CD4-positive, alpha-beta T cell (primary cell): ENCODE measurements around the gene SLC27A5. TPM values are rescaled to one million over a fixed set of nuclear protein-coding genes. Genes with fewer than 3 reads are reported as not detected.
A peak's percentile ranks its signal among the peaks of the same experiment; 100 is the strongest.
"Not testable (repeated sequence)": the region's sequence is repeated elsewhere in the genome, so short reads cannot be mapped to it uniquely, and the experiment has no call there.

Source experiments
- ATAC-seq: fragments of 200-7000 bp; cut with Tn5 transposase; one replicate; pipeline ENCODE4 v1.10.0; 2022; ENCODE audit warnings: mild to moderate bottlenecking; ENCODE audit not compliant: poor library complexity
- CTCF ChIA-PET: fragments of 350-600 bp; sonication (Branson Sonifier 250); formaldehyde crosslinking; loops from one replicate; lab custom pipeline; 2021; ENCODE audit warnings: antibody characterized with exemption, inconsistent platforms; lab: Charles Lee
- POLR2A ChIA-PET: fragments of 350-600 bp; sonication (Branson Sonifier 250); formaldehyde crosslinking; loops from one replicate; lab custom pipeline; 2021; ENCODE audit warnings: antibody characterized with exemption, inconsistent platforms; lab: Charles Lee
- DNase-seq, 14 experiments: peaks; one replicate each; pipeline ENCODE4 v3.0.0-alpha.2; 2013 to 2020; ENCODE audit warnings: mixed read lengths in 2 of 14
- H3K27ac ChIP-seq, 2 donors: one replicate each; pipeline versions ENCODE4 v1.5.1 to v1.7.0; 2013; ENCODE audit warnings: low read length in 2 of 2, low read depth in 1 of 2, mild to moderate bottlenecking in 1 of 2
- H3K27me3 ChIP-seq, 2 experiments: 1 replicate in 1 of 2; 2 replicates in 1 of 2; pipeline versions ENCODE4 v1.6.1 to v1.7.0; 2013; ENCODE audit warnings: low read length in 2 of 2, control low read depth in 1 of 2, mild to moderate bottlenecking in 1 of 2, moderate library complexity in 1 of 2; ENCODE audit not compliant: insufficient read depth in 2 of 2, control insufficient read depth in 1 of 2
- H3K36me3 ChIP-seq: one replicate; pipeline ENCODE4 v1.6.1; 2013; ENCODE audit warnings: low read length, control low read depth; ENCODE audit not compliant: insufficient read depth
- H3K4me1 ChIP-seq: one replicate; pipeline ENCODE4 v1.6.1; 2013; ENCODE audit warnings: low read length, control low read depth; ENCODE audit not compliant: insufficient read depth
- H3K4me3 ChIP-seq: one replicate; pipeline ENCODE4 v1.5.1; 2013; ENCODE audit warnings: mild to moderate bottlenecking, low read length, moderate library complexity
- H3K9me3 ChIP-seq, 2 experiments: 1 replicate in 1 of 2; 2 replicates in 1 of 2; pipeline versions ENCODE4 v1.6.1 to v1.7.0; 2013; ENCODE audit warnings: low read length in 2 of 2, mild to moderate bottlenecking in 2 of 2, control low read depth in 1 of 2, moderate library complexity in 1 of 2; ENCODE audit not compliant: control insufficient read depth in 1 of 2, insufficient read depth in 1 of 2
- H3K27ac Mint-ChIP-seq: one replicate; pipeline ENCODE4 v1.8.0; 2020; ENCODE audit warnings: mixed read lengths
- H3K27me3 Mint-ChIP-seq: one replicate; pipeline ENCODE4 v1.8.0; 2021; ENCODE audit warnings: mixed read lengths
- H3K36me3 Mint-ChIP-seq: one replicate; pipeline ENCODE4 v1.8.0; 2021; ENCODE audit warnings: low read depth, mixed read lengths
- H3K4me1 Mint-ChIP-seq: one replicate; pipeline ENCODE4 v1.8.0; 2021; ENCODE audit warnings: low read depth, mixed read lengths
- H3K4me3 Mint-ChIP-seq: one replicate; pipeline ENCODE4 v1.8.0; 2020; ENCODE audit warnings: mild to moderate bottlenecking, mixed read lengths
- H3K9me3 Mint-ChIP-seq: one replicate; pipeline ENCODE4 v1.8.0; 2020; ENCODE audit warnings: mixed read lengths
- intact Hi-C, 2 experiments: fragments of 100-400 bp; cut with DNase I in 1 of 2; cut with micrococcal nuclease in 1 of 2; formaldehyde crosslinking; loops; one replicate each; pipeline versions ENCODE4 v1.15.1 to v1.9.0; 2023 to 2025; cut with DNase I, micrococcal nuclease
- microRNA-seq: library from miRNA; unstranded; fragments of <30 nt; microRNA quantifications from one replicate; pipeline ENCODE4 v1.2.0, GENCODE V29; 2021; ENCODE audit warnings: borderline microRNAs expressed, borderline replicate concordance
- total RNA-seq, 174 experiments: library from RNA in 2 of 174; stranded (reverse) in 2 of 174; gene quantifications; one replicate each; pipeline ENCODE4 v1.2.3 and lab custom pipeline; 2021 to 2026
- TF ChIP-seq, protein P1 (sequence below): fragments of 200-600 bp; IDR thresholded peaks from one replicate; pipeline ENCODE4 v1.8.0; 2022; ENCODE audit warnings: antibody characterized with exemption, mild to moderate bottlenecking

Gene SLC27A5
- total RNA-seq, 2 experiments from 2014 or later: 3.5 to 4.8 TPM

DNA sequence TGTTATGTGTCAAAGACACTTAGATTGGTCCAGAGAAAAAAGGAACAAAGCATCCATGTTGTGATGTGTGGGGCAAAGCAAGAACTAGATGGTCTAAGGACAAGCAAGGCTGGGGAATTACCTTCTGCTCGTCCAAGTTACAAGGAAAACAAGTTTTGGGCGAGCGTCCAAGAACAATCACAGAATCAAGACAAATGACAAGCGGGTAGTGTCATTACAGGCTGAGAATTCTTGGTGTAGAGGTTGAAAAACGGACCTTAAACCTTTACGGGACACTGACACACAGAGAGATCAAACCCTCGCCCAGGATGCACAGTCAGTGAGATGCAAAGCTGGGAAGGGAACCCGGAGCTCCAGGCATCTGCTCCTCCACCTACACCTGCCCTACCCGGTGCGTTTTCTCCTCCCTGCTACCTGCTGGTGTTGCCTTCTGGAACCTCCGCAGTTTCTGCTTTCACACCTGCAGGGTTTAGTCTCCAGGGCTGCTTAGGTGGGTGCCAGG, 60.9 kb downstream of the SLC27A5 start:
- Mint-ChIP-seq H3K4me3 (peak overlapping the region; percentile 85), H3K9me3 (peaks cover 4% of the 10 kb centered on the region), H3K36me3 (peaks cover 26% of the 10 kb centered on the region), H3K27me3 (peaks cover 28% of the 10 kb centered on the region), H3K4me1 (peaks cover 21% of the 10 kb centered on the region), H3K27ac (peak overlapping the region; percentile 63)
- Histone ChIP-seq H3K27me3 (peaks cover 9 to 16% of the 10 kb centered on the region in 2 experiments), H3K36me3 (peaks cover 10% of the 10 kb centered on the region), H3K4me3 (peak overlapping the region; percentile 66), H3K4me1 (peaks cover 15% of the 10 kb centered on the region), H3K9me3 (peaks cover 7 to 14% of the 10 kb centered on the region in 2 experiments), H3K27ac (no peak overlapping the region)
- ChIA-PET POLR2A (interaction anchor here (0.5 to 1.5 kb wide), 10 partner anchors 11 to 681 kb away, joined by 3 to 24 read pairs (median 4); partner anchors contain the start of genes TRIM28, ZNF132, ZNF497 and ZNF552), CTCF (interaction anchor here (1.1 to 2.6 kb wide), 2 partner anchors 63 to 69 kb away, joined by 3 to 10 read pairs; partner anchors contain the start of gene ZBTB45)
- ATAC-seq (peak; percentile 15), DNase-seq (no peak)
- TF ChIP-seq, protein P1, sequence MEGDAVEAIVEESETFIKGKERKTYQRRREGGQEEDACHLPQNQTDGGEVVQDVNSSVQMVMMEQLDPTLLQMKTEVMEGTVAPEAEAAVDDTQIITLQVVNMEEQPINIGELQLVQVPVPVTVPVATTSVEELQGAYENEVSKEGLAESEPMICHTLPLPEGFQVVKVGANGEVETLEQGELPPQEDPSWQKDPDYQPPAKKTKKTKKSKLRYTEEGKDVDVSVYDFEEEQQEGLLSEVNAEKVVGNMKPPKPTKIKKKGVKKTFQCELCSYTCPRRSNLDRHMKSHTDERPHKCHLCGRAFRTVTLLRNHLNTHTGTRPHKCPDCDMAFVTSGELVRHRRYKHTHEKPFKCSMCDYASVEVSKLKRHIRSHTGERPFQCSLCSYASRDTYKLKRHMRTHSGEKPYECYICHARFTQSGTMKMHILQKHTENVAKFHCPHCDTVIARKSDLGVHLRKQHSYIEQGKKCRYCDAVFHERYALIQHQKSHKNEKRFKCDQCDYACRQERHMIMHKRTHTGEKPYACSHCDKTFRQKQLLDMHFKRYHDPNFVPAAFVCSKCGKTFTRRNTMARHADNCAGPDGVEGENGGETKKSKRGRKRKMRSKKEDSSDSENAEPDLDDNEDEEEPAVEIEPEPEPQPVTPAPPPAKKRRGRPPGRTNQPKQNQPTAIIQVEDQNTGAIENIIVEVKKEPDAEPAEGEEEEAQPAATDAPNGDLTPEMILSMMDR: no peak
- intact Hi-C loops: loop anchor here (1.0 to 5.0 kb wide), 5 partner anchors 11 to 144 kb away; partner anchors contain the start of genes ZNF132 (in 2 of the 2), ZNF584 (in 2 of the 2) and ERVK3-1 (in 1 of the 2)

DNA sequence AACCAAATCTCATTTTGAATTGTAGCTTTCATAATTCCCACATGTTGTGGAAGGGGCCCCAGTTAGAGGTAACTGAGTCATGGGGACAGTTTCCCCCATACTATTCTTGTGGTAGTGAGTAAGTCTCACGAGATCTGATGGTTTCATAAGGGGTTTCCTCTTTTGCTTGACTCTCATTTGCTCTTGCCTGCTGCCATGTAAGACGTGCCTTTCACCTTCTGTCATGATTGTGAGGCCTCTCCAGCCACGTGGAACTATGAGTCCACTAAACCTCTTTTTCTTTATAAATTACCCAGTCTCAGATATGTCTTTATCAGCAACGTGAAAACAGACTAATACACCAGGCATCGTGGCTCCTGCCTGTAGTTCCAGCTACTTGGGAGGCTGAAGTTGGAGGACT, 61.8 kb downstream of the SLC27A5 start:
- DNase-seq, H3K4me3 ChIP-seq, H3K27ac ChIP-seq, ATAC-seq, H3K9me3 Mint-ChIP-seq, H3K27ac Mint-ChIP-seq, POLR2A ChIA-PET: not testable (repeated sequence)
- Mint-ChIP-seq H3K4me3 (peak overlapping the region; percentile 38), H3K4me1 (peaks cover 21% of the 10 kb centered on the region), H3K27me3 (peaks cover 31% of the 10 kb centered on the region), H3K36me3 (peaks cover 26% of the 10 kb centered on the region)
- Histone ChIP-seq H3K4me1 (peaks cover 15% of the 10 kb centered on the region), H3K27me3 (peaks cover 9 to 16% of the 10 kb centered on the region in 2 experiments), H3K9me3 (peaks cover 7 to 14% of the 10 kb centered on the region in 2 experiments), H3K36me3 (peaks cover 10% of the 10 kb centered on the region)
- CTCF ChIA-PET: interaction anchor here (0.6 to 2.6 kb wide), 2 partner anchors 9 to 70 kb away, joined by 3 to 10 read pairs; partner anchors contain the start of gene ZBTB45
- intact Hi-C loops: loop anchor here in 1 of 2 experiments (2.0 to 5.0 kb wide), 2 partner anchors 41 to 143 kb away; partner anchors contain the start of genes ERVK3-1 and ZNF584

DNA sequence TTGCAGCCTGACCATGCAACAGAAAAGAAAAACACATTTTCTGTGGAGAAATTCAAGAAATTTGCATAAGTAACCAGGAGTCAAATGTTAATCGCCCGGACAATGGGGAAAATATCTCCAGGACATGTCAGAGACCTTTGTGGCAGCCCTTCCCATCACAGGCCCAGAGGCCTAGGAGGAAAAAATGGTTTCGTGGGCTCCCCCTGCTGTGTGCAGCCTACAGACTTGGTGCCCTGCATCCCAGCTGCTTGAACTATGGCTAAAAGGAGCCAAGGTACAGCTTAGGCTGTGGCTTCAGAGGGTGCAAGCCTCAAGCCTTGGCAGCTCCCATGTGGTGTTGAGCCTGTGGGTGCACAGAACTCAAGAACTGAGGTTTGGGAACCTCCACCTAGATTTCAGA, 62.9 kb downstream of the SLC27A5 start:
- H3K36me3 ChIP-seq, POLR2A ChIA-PET, DNase-seq, H3K4me3 Mint-ChIP-seq, intact Hi-C loops, H3K4me3 ChIP-seq, H3K27ac Mint-ChIP-seq, ATAC-seq, CTCF ChIA-PET, H3K27ac ChIP-seq, H3K9me3 Mint-ChIP-seq: not testable (repeated sequence)
- H3K27me3 Mint-ChIP-seq: peaks cover 42% of the 10 kb centered on the region
- Histone ChIP-seq H3K9me3 (peaks cover 7 to 14% of the 10 kb centered on the region in 2 experiments), H3K4me1 (peaks cover 15% of the 10 kb centered on the region), H3K27me3 (peaks cover 9 to 16% of the 10 kb centered on the region in 2 experiments)
- H3K36me3 Mint-ChIP-seq: peaks cover 17% of the 10 kb centered on the region
- peaks cover 17% of the 10 kb centered on the region for H3K4me1 Mint-ChIP-seq

Small RNAs within 50 kb of the gene (microRNA-seq; reads per million reads assigned to microRNA genes)
- gene MIR6807: not detected

Other genes with a start within 250 kb of the SLC27A5 start
- 1 to 10 TPM; 9.5 to 9.6 TPM for gene ZNF8, start 233.0 kb downstream of the SLC27A5 start, total RNA-seq
- 100 to 1,000 TPM; 150 to 153 TPM for gene ERVK3-1, start 206.6 kb downstream of the SLC27A5 start, total RNA-seq
- gene ZSCAN22, start 185.0 kb downstream of the SLC27A5 start, total RNA-seq: under 1 TPM; 0.77 to 0.81 TPM
- gene A1BG, start 158.5 kb downstream of the SLC27A5 start, total RNA-seq: 1 to 10 TPM; 7.6 to 8.4 TPM
- under 1 TPM; 0.28 to 0.55 TPM for gene ZNF497, start 149.2 kb downstream of the SLC27A5 start, total RNA-seq
- gene ZNF837, start 131.0 kb downstream of the SLC27A5 start, total RNA-seq: 1 to 10 TPM in 1 of 2 experiments, under 1 TPM in 1; 0.71 to 1.0 TPM
- gene RPS5, start 124.7 kb downstream of the SLC27A5 start, total RNA-seq: 1,000 to 10,000 TPM; 1,619 to 1,646 TPM
- gene RNF225, start 116.3 kb downstream of the SLC27A5 start, total RNA-seq: under 1 TPM in 1 of 2 experiments, not detected in 1; 0.55 TPM
- 1 to 10 TPM; 1.7 to 1.8 TPM for gene ZNF584, start 103.3 kb downstream of the SLC27A5 start, total RNA-seq
- gene ZNF132, start 71.8 kb downstream of the SLC27A5 start, total RNA-seq: 1 to 10 TPM; 1.0 to 1.4 TPM
- 1 to 10 TPM; 6.3 to 7.6 TPM for gene ZNF324B, start 60.4 kb downstream of the SLC27A5 start, total RNA-seq
- gene ZNF324, start 44.9 kb downstream of the SLC27A5 start, total RNA-seq: 10 to 100 TPM; 24.3 to 25.2 TPM
- gene ZNF446, start 35.6 kb downstream of the SLC27A5 start, total RNA-seq: 10 to 100 TPM; 13.6 to 14.6 TPM
- 1 to 10 TPM; 5.7 to 6.3 TPM for gene ZBTB45, start 7.8 kb upstream of the SLC27A5 start, total RNA-seq
- gene TRIM28, start 32.1 kb upstream of the SLC27A5 start, total RNA-seq: 100 to 1,000 TPM; 549 to 553 TPM
- gene CHMP2A, start 43.1 kb upstream of the SLC27A5 start, total RNA-seq: 10 to 100 TPM; 60.5 to 62.4 TPM
- 10 to 100 TPM; 29.0 to 31.0 TPM for gene UBE2M, start 46.6 kb upstream of the SLC27A5 start, total RNA-seq
- 10 to 100 TPM; 21.0 to 21.1 TPM for gene MZF1, start 61.3 kb upstream of the SLC27A5 start, total RNA-seq